Stimulated activated CD4-positive, alpha-beta T cell treated with anti-CD3 and anti-CD28 coated beads, TNF-alpha, amount 100 ng/mL, for 48 hours (primary cell): ENCODE results near the gene COL23A1.

ENCODE experiments used
- DNase-seq, 3 donors: peaks; one replicate each; pipeline ENCODE4 v3.0.0-alpha.2; 2020; ENCODE audit warnings: low read depth in 3 of 3

Gene COL23A1

GRCh38 chr5:178191661-178192060 is 398.5 kb downstream of the COL23A1 start:
- DNase-seq: no peak

- no peak for DNase-seq
These were observed 400.8 kb downstream of the COL23A1 start for GRCh38 chr5:178189433-178189832.
